GM19023 (cell line): ENCODE results near the gene WDR86.

Experiments
- ATAC-seq: cut with Tn5 transposase; IDR thresholded peaks from one replicate; pipeline ENCODE4 v1.9.1; 2021; ENCODE audit warnings: mild to moderate bottlenecking, moderate library complexity; ENCODE audit not compliant: unreplicated experiment

Gene WDR86

GRCh38 chr7:151409667-151410404, at the start of gene WDR86:
WDR86 (minus strand) TSS chr7:151410038; CDS start chr7:151409589, 449 bp downstream.
- ATAC-seq = no peak

- ATAC-seq = no peak
These were observed 47.7 kb upstream of the WDR86 start for GRCh38 chr7:151457534-151457933.

GRCh38 chr7:151456782-151457181, 46.9 kb upstream of the WDR86 start:
- no peak for ATAC-seq

- no peak for ATAC-seq
These were observed 46.4 kb upstream of the WDR86 start for GRCh38 chr7:151456276-151456675.

- no peak for ATAC-seq
These were observed 45.9 kb upstream of the WDR86 start for GRCh38 chr7:151455690-151456089.

GRCh38 chr7:151454932-151455530, 45.2 kb upstream of the WDR86 start:
- ATAC-seq = no peak

GRCh38 chr7:151454305-151454704, 44.5 kb upstream of the WDR86 start:
- no peak for ATAC-seq

GRCh38 chr7:151453326-151453791, 43.5 kb upstream of the WDR86 start:
- ATAC-seq = no peak

- ATAC-seq = no peak
These were observed 43.0 kb upstream of the WDR86 start for GRCh38 chr7:151452680-151453325.

GRCh38 chr7:151451626-151452571, 42.1 kb upstream of the WDR86 start:
- ATAC-seq = no peak

- no peak for ATAC-seq
These were observed 41.3 kb upstream of the WDR86 start for GRCh38 chr7:151451156-151451555.

- no peak for ATAC-seq
These were observed 40.2 kb upstream of the WDR86 start for GRCh38 chr7:151449990-151450389.

GRCh38 chr7:151448261-151449252, 38.7 kb upstream of the WDR86 start:
- ATAC-seq = peak; percentile 82

GRCh38 chr7:151447901-151448260, 38.0 kb upstream of the WDR86 start:
- ATAC-seq = no peak

GRCh38 chr7:151447312-151447711, 37.5 kb upstream of the WDR86 start:
- no peak for ATAC-seq

GRCh38 chr7:151446412-151446811, 36.6 kb upstream of the WDR86 start:
- no peak for ATAC-seq

- ATAC-seq = no peak
These were observed 34.8 kb upstream of the WDR86 start for GRCh38 chr7:151444632-151445031.

- ATAC-seq = no peak
These were observed 33.1 kb upstream of the WDR86 start for GRCh38 chr7:151442776-151443496.

GRCh38 chr7:151440799-151441445, 31.1 kb upstream of the WDR86 start:
- no peak for ATAC-seq
